ENCODE data around the gene TMEM176A. TPM values are rescaled to one million over a fixed set of nuclear protein-coding genes. Genes with fewer than 3 reads are reported as not detected.

The TMEM176A gene
- total RNA-seq, 1 experiment from 2014 or later = not detected

Other genes with a start within 250 kb of the TMEM176A start
- gene GIMAP4, start 233.4 kb upstream of the TMEM176A start, total RNA-seq (2014; rRNA removed; shearing (Covaris generic)) = not detected in 2 replicates
- gene GIMAP6, start 168.4 kb upstream of the TMEM176A start, total RNA-seq (2014; rRNA removed; shearing (Covaris generic)) = not detected in 2 replicates
- 12.6 and 13.5 TPM in 2 replicates for gene GIMAP2, start 115.1 kb upstream of the TMEM176A start, total RNA-seq (2014; rRNA removed; shearing (Covaris generic))
- gene GIMAP1, start 84.2 kb upstream of the TMEM176A start, total RNA-seq (2014; rRNA removed; shearing (Covaris generic)) = not detected in 2 replicates
- gene GIMAP5, start 63.4 kb upstream of the TMEM176A start, total RNA-seq (2014; rRNA removed; shearing (Covaris generic)) = 0.26 and 0.35 TPM in 2 replicates
- gene TMEM176B, start 405 bp upstream of the TMEM176A start, total RNA-seq (2014; rRNA removed; shearing (Covaris generic)) = 0.63 and 1.4 TPM in 2 replicates
- 0.05 and 0.21 TPM in 2 replicates for gene AOC1, start 51.7 kb downstream of the TMEM176A start, total RNA-seq (2014; rRNA removed; shearing (Covaris generic))
- 0.05 and 0.37 TPM in 2 replicates for gene KCNH2, start 177.6 kb downstream of the TMEM176A start, total RNA-seq (2014; rRNA removed; shearing (Covaris generic))
- gene NOS3, start 190.2 kb downstream of the TMEM176A start, total RNA-seq (2014; rRNA removed; shearing (Covaris generic)) = 0.03 TPM in 1 of 2 replicates, not detected in the other
- gene ATG9B, start 223.7 kb downstream of the TMEM176A start, total RNA-seq (2014; rRNA removed; shearing (Covaris generic)) = 0.13 and 0.27 TPM in 2 replicates
- gene ABCB8, start 227.7 kb downstream of the TMEM176A start, total RNA-seq (2014; rRNA removed; shearing (Covaris generic)) = 47.9 and 55.7 TPM in 2 replicates
- 0.42 and 0.93 TPM in 2 replicates for gene ASIC3, start 247.8 kb downstream of the TMEM176A start, total RNA-seq (2014; rRNA removed; shearing (Covaris generic))